KMS-11 (cell line): ENCODE results near the gene PFKM.
"Not testable (repeated sequence)": the region's sequence is repeated elsewhere in the genome, so short reads cannot be mapped to it uniquely, and the experiment has no call there.

ENCODE experiments used
- H2AFZ ChIP-seq: fragments of 200-600 bp; sonication (generic); 2 replicates; pipeline ENCODE4 v1.6.1; 2016; ENCODE audit warnings: antibody characterized with exemption, mixed run types, low read depth
- H3K27ac ChIP-seq: fragments of 200-600 bp; sonication (generic); 2 replicates; pipeline ENCODE4 v1.6.1; 2016; ENCODE audit warnings: mild to moderate bottlenecking, mixed run types
- H3K27me3 ChIP-seq: fragments of 200-600 bp; sonication (generic); 2 replicates; pipeline ENCODE4 v1.6.1; 2017; ENCODE audit warnings: mild to moderate bottlenecking, low read depth, mixed run types, moderate library complexity; ENCODE audit not compliant: insufficient read depth
- H3K36me3 ChIP-seq: fragments of 200-600 bp; sonication (generic); 2 replicates; pipeline ENCODE4 v1.6.1; 2017; ENCODE audit warnings: mild to moderate bottlenecking, mixed run types; ENCODE audit not compliant: insufficient read depth
- H3K4me1 ChIP-seq: fragments of 200-600 bp; sonication (generic); 2 replicates; pipeline ENCODE4 v1.6.1; 2016; ENCODE audit warnings: mild to moderate bottlenecking, low read depth, mixed run types; ENCODE audit not compliant: poor library complexity, severe bottlenecking
- H3K4me2 ChIP-seq: fragments of 200-600 bp; sonication (generic); 2 replicates; pipeline ENCODE4 v1.7.0; 2016; ENCODE audit warnings: mild to moderate bottlenecking, mixed run types
- H3K4me3 ChIP-seq: fragments of 200-600 bp; sonication (generic); IDR thresholded peaks from 2 replicates; pipeline ENCODE4 v1.6.1; 2017; ENCODE audit warnings: low read depth, low read length, mixed read lengths; ENCODE audit not compliant: insufficient read depth
- H3K79me2 ChIP-seq: fragments of 200-600 bp; sonication (generic); 2 replicates; pipeline ENCODE4 v1.6.1; 2016; ENCODE audit warnings: low read depth, mixed run types; ENCODE audit not compliant: insufficient read depth
- H3K9ac ChIP-seq: fragments of 200-600 bp; sonication (generic); 2 replicates; pipeline ENCODE4 v1.6.1; 2016; ENCODE audit warnings: mild to moderate bottlenecking, mixed run types
- H4K20me1 ChIP-seq: fragments of 200-600 bp; sonication (generic); 2 replicates; pipeline ENCODE4 v1.6.1; 2016; ENCODE audit warnings: mild to moderate bottlenecking, mixed run types; ENCODE audit not compliant: insufficient read depth
- CTCF ChIP-seq: fragments of 200-600 bp; sonication (generic); conservative IDR thresholded peaks from 2 replicates; pipeline ENCODE4 v1.6.1; 2017; ENCODE audit warnings: low read depth, mild to moderate bottlenecking, antibody characterized with exemption, low read length, moderate library complexity, mixed read lengths

PFKM gene

DNA sequence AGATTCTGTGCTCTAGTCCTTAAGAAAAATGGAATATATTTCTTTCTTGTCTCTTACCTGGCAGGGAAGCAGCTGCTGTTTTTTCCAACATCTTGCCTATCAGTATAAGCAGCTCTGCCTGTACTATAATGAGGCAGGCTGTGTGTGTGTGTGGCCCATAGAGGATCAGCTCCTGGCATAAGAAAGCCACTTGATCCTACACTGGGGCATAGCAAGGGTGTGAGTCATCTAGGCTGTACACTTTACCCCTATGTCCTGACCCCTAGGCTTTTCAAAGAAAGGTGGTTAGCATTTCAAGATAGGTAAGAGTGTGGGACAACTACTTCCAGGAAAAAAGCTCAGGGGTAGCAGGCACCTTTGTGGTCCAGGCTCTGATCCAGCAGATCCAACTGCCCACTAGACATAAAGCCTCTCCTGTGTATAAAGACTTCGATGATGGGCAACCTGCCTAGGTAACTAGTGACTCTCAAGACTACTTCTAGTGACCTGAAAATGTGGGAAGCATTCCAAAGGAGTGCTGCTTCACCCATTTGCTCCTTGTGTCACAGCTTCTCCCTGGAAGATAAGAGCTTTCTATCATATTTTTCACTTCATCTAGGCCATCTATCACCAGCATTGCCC is 8.4 kb upstream of the PFKM start:
- Histone ChIP-seq H3K79me2 (no peaks in the 10 kb centered on the region; the same call in 1 of the 2 replicates), H3K27ac (no peak overlapping the region), H3K4me3 (no peak overlapping the region), H4K20me1 (no peaks in the 10 kb centered on the region), H3K9ac (no peak overlapping the region), H2AFZ (no peak overlapping the region), H3K36me3 (no peaks in the 10 kb centered on the region), H3K27me3 (no peaks in the 10 kb centered on the region), H3K4me1 (peaks cover 18% of the 10 kb centered on the region), H3K4me2 (no peak overlapping the region)
- no peak for TF ChIP-seq CTCF

DNA sequence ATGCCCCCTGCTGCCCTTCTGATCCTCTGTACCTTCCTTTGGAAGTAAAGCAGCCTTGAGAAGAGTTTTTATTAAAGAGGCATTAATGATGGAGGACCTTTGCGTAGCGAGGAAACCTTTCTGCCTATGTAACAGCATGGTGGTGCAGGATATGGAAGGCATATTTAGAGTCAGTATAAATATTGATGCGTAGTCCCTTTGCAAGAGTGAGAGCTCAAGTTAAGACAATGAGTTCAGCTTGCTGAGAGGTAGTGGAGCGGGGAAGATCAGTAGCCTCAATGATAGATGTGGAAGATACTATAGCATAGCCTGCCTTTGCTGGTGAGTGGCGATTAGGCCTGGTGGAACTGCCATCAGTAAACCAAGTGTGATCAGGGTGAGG is 7.9 kb upstream of the PFKM start:
- not testable (repeated sequence) for H3K4me2 ChIP-seq, H3K36me3 ChIP-seq, H3K27ac ChIP-seq, H3K9ac ChIP-seq, H3K27me3 ChIP-seq, H3K79me2 ChIP-seq, H4K20me1 ChIP-seq, H2AFZ ChIP-seq, H3K4me3 ChIP-seq
- H3K4me1 ChIP-seq, result peaks cover 18% of the 10 kb centered on the region

GRCh38 chr12:48115957-48116356 is 3.2 kb upstream of the PFKM start:
- peaks cover 14% of the 10 kb centered on the region for H3K79me2 ChIP-seq
- H3K27ac ChIP-seq, result no peak overlapping the region
- H3K9ac ChIP-seq, result no peak overlapping the region
- H3K4me3 ChIP-seq, result no peak overlapping the region
- H3K4me2 ChIP-seq, result no peak overlapping the region
- no peak overlapping the region for H2AFZ ChIP-seq
- H3K27me3 ChIP-seq, result no peaks in the 10 kb centered on the region
- H3K36me3 ChIP-seq, result no peaks in the 10 kb centered on the region
- no peaks in the 10 kb centered on the region for H4K20me1 ChIP-seq
- no peak for TF ChIP-seq CTCF
- peaks cover 24% of the 10 kb centered on the region for H3K4me1 ChIP-seq

- peak overlapping the region; percentile 71 for H3K4me2 ChIP-seq
- H3K9ac ChIP-seq, result peak overlapping the region; percentile 92; the same call in 1 of the 2 replicates
- H3K79me2 ChIP-seq, result peaks cover 31% of the 10 kb centered on the region
- H2AFZ ChIP-seq, result peak overlapping the region; percentile 72
- no peaks in the 10 kb centered on the region for H3K27me3 ChIP-seq
- H3K27ac ChIP-seq, result peak overlapping the region; percentile 42; the same call in 1 of the 2 replicates
- peaks cover 25% of the 10 kb centered on the region for H3K4me1 ChIP-seq
- H3K4me3 ChIP-seq, result peak overlapping the region; percentile 4
- H3K36me3 ChIP-seq, result peaks cover 3% of the 10 kb centered on the region; the same call in 1 of the 2 replicates
- no peaks in the 10 kb centered on the region for H4K20me1 ChIP-seq
- TF ChIP-seq CTCF, result no peak
These were observed 786 bp upstream of the PFKM start for GRCh38 chr12:48118284-48118871.

- H3K36me3 ChIP-seq, result peaks cover 7% of the 10 kb centered on the region; the same call in 1 of the 2 replicates
- H4K20me1 ChIP-seq, result no peaks in the 10 kb centered on the region
- H3K27ac ChIP-seq, result peak overlapping the region; percentile 68
- peaks cover 31% of the 10 kb centered on the region for H3K79me2 ChIP-seq
- H3K4me1 ChIP-seq, result peaks cover 25% of the 10 kb centered on the region
- no peak for TF ChIP-seq CTCF
- no peaks in the 10 kb centered on the region for H3K27me3 ChIP-seq
- peak overlapping the region; percentile 95 for H3K4me2 ChIP-seq
- no peak overlapping the region for H3K4me3 ChIP-seq
- H3K9ac ChIP-seq, result peak overlapping the region; percentile 92
- peak overlapping the region; percentile 53 for H2AFZ ChIP-seq
These were observed 651 bp downstream of the PFKM start for GRCh38 chr12:48119834-48120195.
